Measurements from ENCODE around the gene FHL2. TPM values are rescaled to one million over a fixed set of nuclear protein-coding genes. Genes with fewer than 3 reads are reported as not detected.

Gene FHL2
- total and polyA plus RNA-seq, 4 donors, result 3.9 to 9.0 (median 6.5) TPM

DNA sequence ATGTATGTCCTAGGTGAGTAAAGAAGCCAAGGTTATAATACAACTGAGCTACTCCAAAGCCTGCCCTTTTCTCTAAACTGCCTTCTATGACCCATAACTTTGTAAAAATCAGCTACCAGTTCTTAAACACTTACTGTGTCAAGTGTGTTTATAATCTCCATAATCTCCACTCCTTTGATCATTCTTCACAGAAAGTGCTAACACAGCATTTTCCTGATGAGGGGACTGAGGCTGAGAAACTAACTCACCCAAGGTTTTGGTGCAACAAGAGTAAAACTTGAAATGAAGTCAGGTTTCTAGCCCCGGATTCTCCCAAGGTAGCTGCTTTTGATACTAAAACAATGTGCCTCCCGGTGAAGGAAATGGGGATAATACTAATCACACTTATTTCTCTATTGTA lies 63.4 kb downstream of the FHL2 start (continued):
- TF ChIP-seq, protein P1, sequence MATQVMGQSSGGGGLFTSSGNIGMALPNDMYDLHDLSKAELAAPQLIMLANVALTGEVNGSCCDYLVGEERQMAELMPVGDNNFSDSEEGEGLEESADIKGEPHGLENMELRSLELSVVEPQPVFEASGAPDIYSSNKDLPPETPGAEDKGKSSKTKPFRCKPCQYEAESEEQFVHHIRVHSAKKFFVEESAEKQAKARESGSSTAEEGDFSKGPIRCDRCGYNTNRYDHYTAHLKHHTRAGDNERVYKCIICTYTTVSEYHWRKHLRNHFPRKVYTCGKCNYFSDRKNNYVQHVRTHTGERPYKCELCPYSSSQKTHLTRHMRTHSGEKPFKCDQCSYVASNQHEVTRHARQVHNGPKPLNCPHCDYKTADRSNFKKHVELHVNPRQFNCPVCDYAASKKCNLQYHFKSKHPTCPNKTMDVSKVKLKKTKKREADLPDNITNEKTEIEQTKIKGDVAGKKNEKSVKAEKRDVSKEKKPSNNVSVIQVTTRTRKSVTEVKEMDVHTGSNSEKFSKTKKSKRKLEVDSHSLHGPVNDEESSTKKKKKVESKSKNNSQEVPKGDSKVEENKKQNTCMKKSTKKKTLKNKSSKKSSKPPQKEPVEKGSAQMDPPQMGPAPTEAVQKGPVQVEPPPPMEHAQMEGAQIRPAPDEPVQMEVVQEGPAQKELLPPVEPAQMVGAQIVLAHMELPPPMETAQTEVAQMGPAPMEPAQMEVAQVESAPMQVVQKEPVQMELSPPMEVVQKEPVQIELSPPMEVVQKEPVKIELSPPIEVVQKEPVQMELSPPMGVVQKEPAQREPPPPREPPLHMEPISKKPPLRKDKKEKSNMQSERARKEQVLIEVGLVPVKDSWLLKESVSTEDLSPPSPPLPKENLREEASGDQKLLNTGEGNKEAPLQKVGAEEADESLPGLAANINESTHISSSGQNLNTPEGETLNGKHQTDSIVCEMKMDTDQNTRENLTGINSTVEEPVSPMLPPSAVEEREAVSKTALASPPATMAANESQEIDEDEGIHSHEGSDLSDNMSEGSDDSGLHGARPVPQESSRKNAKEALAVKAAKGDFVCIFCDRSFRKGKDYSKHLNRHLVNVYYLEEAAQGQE (IDR thresholded peaks at IDR 0.05), result no peak
- TF ChIP-seq EGR1 (IDR thresholded peaks at IDR 0.05; ENCODE audit: low read depth in 2 of 2) (no peak), TAF1 (conservative IDR thresholded peaks at IDR 0.05) (no peak), FOXA1 (IDR thresholded peaks at IDR 0.05) (no peak), HNF4G (IDR thresholded peaks at IDR 0.05) (no peak)

DNA sequence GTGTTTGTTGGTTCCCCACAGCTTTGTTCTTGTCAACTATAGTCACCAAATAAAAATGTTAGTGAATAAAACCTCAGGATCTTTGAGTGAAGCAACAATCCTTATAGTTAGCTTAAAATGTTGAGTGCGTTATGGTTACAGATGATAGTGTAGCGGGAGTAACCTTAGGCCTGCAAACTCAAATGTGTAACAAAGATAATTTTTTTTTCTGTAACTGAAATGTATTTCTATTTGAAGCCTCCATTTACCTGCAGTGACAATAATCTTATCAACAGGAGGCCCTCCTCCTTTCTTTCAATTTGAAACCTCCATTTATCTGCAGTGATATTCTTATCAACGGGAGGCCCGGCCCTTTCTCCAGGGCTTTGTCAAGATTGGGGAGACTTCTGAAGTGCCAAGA lies 64.6 kb downstream of the FHL2 start:
- Histone ChIP-seq H3K4me1 (ENCODE audit: control insufficient read depth in 4 of 4, insufficient read depth in 4 of 4, low read length in 3 of 4) (peaks cover 6 to 28% (median 25%) of the 10 kb centered on the region in 4 donors), H3K9ac (ENCODE audit: low read depth in 1 of 2, low read length in 2 of 2) (no peak overlapping the region), H3K27me3 (ENCODE audit: control insufficient read depth in 4 of 4, insufficient read depth in 4 of 4, low read length in 3 of 4) (no peaks in the 10 kb centered on the region), H3K27ac (ENCODE audit: low read depth in 1 of 2, low read length in 2 of 2) (no peak overlapping the region), H3K4me3 (ENCODE audit: low read depth in 1 of 3, low read length in 3 of 3) (no peak overlapping the region), H3K9me3 (ENCODE audit: control insufficient read depth in 4 of 4, low read length in 3 of 4) (no peaks in the 10 kb centered on the region), H3K36me3 (ENCODE audit: control insufficient read depth in 4 of 4, insufficient read depth in 3 of 4, low read depth in 1 of 4, low read length in 3 of 4) (no peaks in the 10 kb centered on the region)
- 95% methylated on average over 4 of the region's 4 CpGs for WGBS
- DNase-seq (ENCODE audit: low spot score), result no peak
- TF ChIP-seq TAF1 (conservative IDR thresholded peaks at IDR 0.05) (no peak), FOXA1 (IDR thresholded peaks at IDR 0.05) (no peak), SP1 (IDR thresholded peaks at IDR 0.05) (no peak), FOXA2 (IDR thresholded peaks at IDR 0.05) (no peak)
- TF ChIP-seq, protein P1 (IDR thresholded peaks at IDR 0.05), result no peak
- TF ChIP-seq, protein P2, sequence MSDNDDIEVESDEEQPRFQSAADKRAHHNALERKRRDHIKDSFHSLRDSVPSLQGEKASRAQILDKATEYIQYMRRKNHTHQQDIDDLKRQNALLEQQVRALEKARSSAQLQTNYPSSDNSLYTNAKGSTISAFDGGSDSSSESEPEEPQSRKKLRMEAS (IDR thresholded peaks at IDR 0.05), result no peak

DNA sequence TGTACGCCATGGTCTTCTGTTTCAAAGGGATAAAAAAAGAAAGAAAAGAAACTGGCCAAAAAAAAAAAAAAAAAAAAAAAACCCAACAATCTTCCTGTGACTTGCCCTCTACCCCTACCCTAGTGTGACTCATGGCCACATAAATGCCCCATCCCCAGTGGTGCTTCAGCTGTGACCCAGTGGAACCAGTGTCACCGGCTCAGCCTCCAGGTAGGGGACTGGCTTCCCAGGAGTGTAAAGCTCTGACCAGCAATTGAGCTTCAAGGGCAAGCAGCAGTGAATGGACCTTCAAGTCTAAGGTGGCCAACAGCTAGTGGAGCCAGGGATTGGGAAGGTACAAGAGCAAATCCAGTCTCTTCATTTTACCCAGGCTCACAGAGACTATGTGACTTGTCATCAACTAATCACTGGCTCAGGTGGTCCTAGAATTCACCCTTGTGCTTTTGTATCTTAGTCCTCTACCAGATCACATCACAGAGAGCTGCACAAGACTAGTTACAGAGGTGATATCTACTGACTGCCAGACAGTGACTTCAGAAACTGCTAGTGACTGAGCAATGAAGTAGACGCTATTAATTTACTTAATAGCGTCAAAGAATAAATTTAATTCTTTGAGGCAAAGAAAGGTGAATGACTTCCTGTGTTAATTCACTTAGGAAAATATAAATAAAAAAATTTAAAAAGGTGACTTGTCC lies 68.0 kb downstream of the FHL2 start:
- 96% methylated on average over 4 of the region's 4 CpGs for WGBS
- Histone ChIP-seq H3K9ac (ENCODE audit: low read depth in 1 of 2, low read length in 2 of 2) (peak overlapping the region in 1 of 2 donors; percentile 80), H3K4me3 (ENCODE audit: low read depth in 1 of 3, low read length in 3 of 3) (no peak overlapping the region), H3K27ac (ENCODE audit: low read depth in 1 of 2, low read length in 2 of 2) (peak overlapping the region in 1 of 2 donors; percentile 82), H3K36me3 (ENCODE audit: control insufficient read depth in 4 of 4, insufficient read depth in 3 of 4, low read depth in 1 of 4, low read length in 3 of 4) (no peaks in the 10 kb centered on the region), H3K27me3 (ENCODE audit: control insufficient read depth in 4 of 4, insufficient read depth in 4 of 4, low read length in 3 of 4) (no peaks in the 10 kb centered on the region), H3K9me3 (ENCODE audit: control insufficient read depth in 4 of 4, low read length in 3 of 4) (no peaks in the 10 kb centered on the region), H3K4me1 (ENCODE audit: control insufficient read depth in 4 of 4, insufficient read depth in 4 of 4, low read length in 3 of 4) (peaks cover 7 to 26% (median 15%) of the 10 kb centered on the region in 4 donors)
- DNase-seq (ENCODE audit: low spot score), result no peak
- TF ChIP-seq, protein P1 (IDR thresholded peaks at IDR 0.05), result no peak
- TF ChIP-seq HNF4G (IDR thresholded peaks at IDR 0.05) (no peak), NR2F2 (IDR thresholded peaks at IDR 0.05) (no peak), SP1 (IDR thresholded peaks at IDR 0.05) (no peak), TAF1 (conservative IDR thresholded peaks at IDR 0.05) (no peak), FOXA2 (IDR thresholded peaks at IDR 0.05) (no peak), RAD21 (IDR thresholded peaks at IDR 0.05) (no peak)
- TF ChIP-seq, protein P3, sequence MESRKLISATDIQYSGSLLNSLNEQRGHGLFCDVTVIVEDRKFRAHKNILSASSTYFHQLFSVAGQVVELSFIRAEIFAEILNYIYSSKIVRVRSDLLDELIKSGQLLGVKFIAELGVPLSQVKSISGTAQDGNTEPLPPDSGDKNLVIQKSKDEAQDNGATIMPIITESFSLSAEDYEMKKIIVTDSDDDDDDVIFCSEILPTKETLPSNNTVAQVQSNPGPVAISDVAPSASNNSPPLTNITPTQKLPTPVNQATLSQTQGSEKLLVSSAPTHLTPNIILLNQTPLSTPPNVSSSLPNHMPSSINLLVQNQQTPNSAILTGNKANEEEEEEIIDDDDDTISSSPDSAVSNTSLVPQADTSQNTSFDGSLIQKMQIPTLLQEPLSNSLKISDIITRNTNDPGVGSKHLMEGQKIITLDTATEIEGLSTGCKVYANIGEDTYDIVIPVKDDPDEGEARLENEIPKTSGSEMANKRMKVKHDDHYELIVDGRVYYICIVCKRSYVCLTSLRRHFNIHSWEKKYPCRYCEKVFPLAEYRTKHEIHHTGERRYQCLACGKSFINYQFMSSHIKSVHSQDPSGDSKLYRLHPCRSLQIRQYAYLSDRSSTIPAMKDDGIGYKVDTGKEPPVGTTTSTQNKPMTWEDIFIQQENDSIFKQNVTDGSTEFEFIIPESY (IDR thresholded peaks at IDR 0.05), result no peak
- TF ChIP-seq, protein P4, sequence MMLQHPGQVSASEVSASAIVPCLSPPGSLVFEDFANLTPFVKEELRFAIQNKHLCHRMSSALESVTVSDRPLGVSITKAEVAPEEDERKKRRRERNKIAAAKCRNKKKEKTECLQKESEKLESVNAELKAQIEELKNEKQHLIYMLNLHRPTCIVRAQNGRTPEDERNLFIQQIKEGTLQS (IDR thresholded peaks at IDR 0.05), result no peak
